RWPE2 (cell line): ENCODE data around the gene HEXIM1.

Experiments used
- ATAC-seq: fragments of 200-7000 bp; cut with Tn5 transposase; 3 replicates; pipeline ENCODE4 v1.9.1; 2021; ENCODE audit warnings: low read depth
- DNase-seq: peaks from one replicate; pipeline ENCODE4 v3.0.0-alpha.2; 2020; ENCODE audit warnings: low spot score
- H3K27ac ChIP-seq: fragments of 450-650 bp; 2 replicates; pipeline ENCODE4 v1.5.1; 2017; ENCODE audit warnings: mild to moderate bottlenecking; ENCODE audit not compliant: poor library complexity, severe bottlenecking
- H3K27me3 ChIP-seq: fragments of 250-450 bp; sonication (Bioruptor Pico); 2 replicates; pipeline ENCODE4 v1.5.1; 2021; ENCODE audit warnings: mild to moderate bottlenecking, moderate library complexity; ENCODE audit not compliant: insufficient read depth, poor library complexity, severe bottlenecking
- H3K36me3 ChIP-seq: fragments of 250-450 bp; sonication (Bioruptor Pico); 2 replicates; pipeline ENCODE4 v1.5.1; 2020; ENCODE audit warnings: low read depth, mild to moderate bottlenecking, moderate library complexity
- H3K4me1 ChIP-seq: fragments of 250-450 bp; sonication (Bioruptor Pico); 2 replicates; pipeline ENCODE4 v1.5.1; 2021; ENCODE audit warnings: mild to moderate bottlenecking, moderate library complexity; ENCODE audit not compliant: insufficient read depth, poor library complexity, severe bottlenecking
- H3K4me3 ChIP-seq: fragments of 250-450 bp; sonication (Bioruptor Pico); 2 replicates; pipeline ENCODE4 v1.5.1; 2021; ENCODE audit warnings: mild to moderate bottlenecking, moderate library complexity; ENCODE audit not compliant: severe bottlenecking
- H3K9me3 ChIP-seq: fragments of 250-450 bp; sonication (Bioruptor Pico); 2 replicates; pipeline ENCODE4 v1.5.1; 2021; ENCODE audit warnings: mild to moderate bottlenecking, moderate library complexity; ENCODE audit not compliant: severe bottlenecking
- TF ChIP-seq, protein P1 (sequence below): fragments of 450-650 bp; IDR thresholded peaks from one replicate; pipeline ENCODE4 v1.5.1; 2017; ENCODE audit warnings: mild to moderate bottlenecking, moderate library complexity; ENCODE audit not compliant: poor library complexity, severe bottlenecking

The HEXIM1 gene

DNA sequence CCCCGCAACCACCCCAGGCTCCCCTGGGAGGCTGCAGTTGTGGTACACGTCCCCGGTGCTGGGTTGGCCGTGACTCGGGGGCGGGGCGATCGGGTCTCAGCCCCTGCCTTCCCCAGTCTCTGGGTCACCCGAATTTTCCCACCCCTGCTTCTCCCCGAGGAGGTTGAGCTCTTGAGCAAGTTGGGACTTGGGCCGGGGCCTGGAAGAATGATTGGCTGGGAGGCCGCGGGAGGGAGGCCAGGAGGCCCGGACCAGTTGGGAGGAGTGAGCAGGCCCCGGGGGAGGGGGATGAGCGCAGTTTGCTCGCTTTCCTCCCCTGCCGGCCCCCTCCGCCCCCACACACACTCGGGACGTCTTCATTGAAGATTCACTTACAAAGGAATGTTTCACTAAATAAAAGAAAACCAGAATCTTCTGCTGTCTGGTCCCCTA lies 4.5 kb upstream of the HEXIM1 start:
- H3K4me3 ChIP-seq, result peak overlapping the region; percentile 17
- no peaks in the 10 kb centered on the region for H3K36me3 ChIP-seq
- H3K27ac ChIP-seq, result peak overlapping the region; percentile 44
- H3K27me3 ChIP-seq, result no peaks in the 10 kb centered on the region
- ATAC-seq, result no peak
- H3K9me3 ChIP-seq, result no peaks in the 10 kb centered on the region
- H3K4me1 ChIP-seq, result peaks cover 11% of the 10 kb centered on the region
- TF ChIP-seq, protein P1, sequence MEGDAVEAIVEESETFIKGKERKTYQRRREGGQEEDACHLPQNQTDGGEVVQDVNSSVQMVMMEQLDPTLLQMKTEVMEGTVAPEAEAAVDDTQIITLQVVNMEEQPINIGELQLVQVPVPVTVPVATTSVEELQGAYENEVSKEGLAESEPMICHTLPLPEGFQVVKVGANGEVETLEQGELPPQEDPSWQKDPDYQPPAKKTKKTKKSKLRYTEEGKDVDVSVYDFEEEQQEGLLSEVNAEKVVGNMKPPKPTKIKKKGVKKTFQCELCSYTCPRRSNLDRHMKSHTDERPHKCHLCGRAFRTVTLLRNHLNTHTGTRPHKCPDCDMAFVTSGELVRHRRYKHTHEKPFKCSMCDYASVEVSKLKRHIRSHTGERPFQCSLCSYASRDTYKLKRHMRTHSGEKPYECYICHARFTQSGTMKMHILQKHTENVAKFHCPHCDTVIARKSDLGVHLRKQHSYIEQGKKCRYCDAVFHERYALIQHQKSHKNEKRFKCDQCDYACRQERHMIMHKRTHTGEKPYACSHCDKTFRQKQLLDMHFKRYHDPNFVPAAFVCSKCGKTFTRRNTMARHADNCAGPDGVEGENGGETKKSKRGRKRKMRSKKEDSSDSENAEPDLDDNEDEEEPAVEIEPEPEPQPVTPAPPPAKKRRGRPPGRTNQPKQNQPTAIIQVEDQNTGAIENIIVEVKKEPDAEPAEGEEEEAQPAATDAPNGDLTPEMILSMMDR, result no peak
- no peak for DNase-seq

GRCh38 chr17:45144199-45145034 lies 3.9 kb upstream of the HEXIM1 start:
- peaks cover 11% of the 10 kb centered on the region for H3K4me1 ChIP-seq
- H3K27ac ChIP-seq, result peak overlapping the region; percentile 44
- no peak for ATAC-seq
- no peak for DNase-seq
- TF ChIP-seq, protein P1, result no peak
- H3K36me3 ChIP-seq, result no peaks in the 10 kb centered on the region
- no peaks in the 10 kb centered on the region for H3K27me3 ChIP-seq
- peak overlapping the region; percentile 17 for H3K4me3 ChIP-seq
- no peaks in the 10 kb centered on the region for H3K9me3 ChIP-seq

GRCh38 chr17:45145035-45145389 lies 3.3 kb upstream of the HEXIM1 start:
- TF ChIP-seq, protein P1, result no peak
- Histone ChIP-seq H3K27me3 (no peaks in the 10 kb centered on the region), H3K27ac (peak overlapping the region; percentile 44), H3K4me1 (peaks cover 11% of the 10 kb centered on the region), H3K36me3 (no peaks in the 10 kb centered on the region), H3K9me3 (no peaks in the 10 kb centered on the region), H3K4me3 (peak overlapping the region; percentile 17)
- no peak for ATAC-seq
- no peak for DNase-seq

- H3K27me3 ChIP-seq, result no peaks in the 10 kb centered on the region
- peaks cover 11% of the 10 kb centered on the region for H3K4me1 ChIP-seq
- ATAC-seq (no peak), DNase-seq (no peak)
- H3K4me3 ChIP-seq, result no peak overlapping the region
- H3K9me3 ChIP-seq, result no peaks in the 10 kb centered on the region
- TF ChIP-seq, protein P1, result no peak
- peaks cover 6% of the 10 kb centered on the region; the same call in 1 of the 2 replicates for H3K36me3 ChIP-seq
- peak overlapping the region; percentile 80 for H3K27ac ChIP-seq
Measured at GRCh38 chr17:45146166-45146565, 2.1 kb upstream of the HEXIM1 start.

DNA sequence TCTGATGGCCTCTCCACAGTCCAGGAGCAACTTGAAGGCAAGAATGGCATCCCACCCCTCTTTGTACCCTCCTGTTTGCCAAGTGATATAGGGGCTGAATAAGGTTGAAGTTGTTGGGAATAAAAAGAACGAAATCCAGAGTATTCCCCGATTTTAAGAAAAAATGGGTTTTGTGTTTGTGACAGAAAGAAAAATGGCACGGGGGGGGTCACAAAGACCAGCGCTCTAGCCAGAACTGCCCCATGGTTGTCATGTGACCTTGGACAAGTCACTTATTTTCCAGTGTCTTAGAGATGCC lies 1.7 kb upstream of the HEXIM1 start:
- Histone ChIP-seq H3K27ac (peak overlapping the region; percentile 80), H3K9me3 (no peaks in the 10 kb centered on the region), H3K4me1 (peaks cover 15% of the 10 kb centered on the region), H3K36me3 (peaks cover 6% of the 10 kb centered on the region; the same call in 1 of the 2 replicates), H3K4me3 (peak overlapping the region; percentile 66), H3K27me3 (no peaks in the 10 kb centered on the region)
- TF ChIP-seq, protein P1, result no peak
- ATAC-seq (no peak), DNase-seq (no peak)
